Jurkat, Clone E6-1 (cell line): ENCODE measurements around the gene MBD2.
A peak's percentile ranks its signal among the peaks of the same experiment; 100 is the strongest.

Source experiments
- DNase-seq: peaks from one replicate; pipeline ENCODE4 v3.0.0-alpha.2; 2011; ENCODE audit warnings: low read depth, low spot score
- H3K4me3 ChIP-seq: 2 replicates; pipeline ENCODE4 v1.5.1; 2011; ENCODE audit warnings: mild to moderate bottlenecking, low read length, control low read depth, moderate library complexity

MBD2 gene

DNA sequence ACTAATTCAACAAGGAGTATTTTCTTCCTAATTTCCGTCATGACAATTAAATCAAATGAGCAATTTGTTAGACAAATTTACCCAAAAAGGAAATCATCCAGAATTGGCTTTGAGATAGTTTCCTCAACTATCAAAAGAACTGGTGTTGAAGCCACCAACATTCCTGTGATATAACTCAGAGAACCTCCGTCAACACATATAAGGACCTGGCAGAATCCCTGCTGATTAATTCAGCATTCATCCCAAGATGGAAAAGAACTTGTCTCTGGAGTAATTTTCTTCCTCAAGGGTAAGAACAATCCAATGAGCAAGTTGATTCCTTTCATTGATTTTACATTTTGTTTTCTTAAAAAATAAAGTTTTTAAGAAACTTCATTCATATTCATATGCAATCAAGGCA lies 62.0 kb downstream of the MBD2 start:
- DNase-seq: no peak

DNA sequence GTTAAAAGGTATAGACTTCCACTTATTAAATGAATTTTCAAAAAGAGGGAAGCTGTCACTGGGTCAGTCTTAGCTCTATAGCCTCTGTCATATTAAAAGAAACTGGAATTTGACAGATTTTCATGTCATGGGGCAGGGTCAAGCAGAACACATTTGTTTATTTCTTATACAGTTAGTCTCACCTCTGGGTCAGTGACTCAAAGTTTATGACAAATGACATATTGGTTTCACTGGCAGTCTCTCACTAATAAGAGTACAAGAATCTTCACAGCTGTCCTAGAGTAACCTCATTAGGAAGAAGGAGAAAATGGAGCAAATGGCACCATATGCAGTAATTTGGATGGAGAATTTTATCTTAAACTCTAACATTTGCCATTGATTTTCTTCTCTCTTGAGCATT lies 63.2 kb downstream of the MBD2 start:
- DNase-seq: no peak
- H3K4me3 ChIP-seq: no peak overlapping the region

More for the DNA sequence above, 62.0 kb downstream of the MBD2 start:
- H3K4me3 ChIP-seq: no peak overlapping the region

DNA sequence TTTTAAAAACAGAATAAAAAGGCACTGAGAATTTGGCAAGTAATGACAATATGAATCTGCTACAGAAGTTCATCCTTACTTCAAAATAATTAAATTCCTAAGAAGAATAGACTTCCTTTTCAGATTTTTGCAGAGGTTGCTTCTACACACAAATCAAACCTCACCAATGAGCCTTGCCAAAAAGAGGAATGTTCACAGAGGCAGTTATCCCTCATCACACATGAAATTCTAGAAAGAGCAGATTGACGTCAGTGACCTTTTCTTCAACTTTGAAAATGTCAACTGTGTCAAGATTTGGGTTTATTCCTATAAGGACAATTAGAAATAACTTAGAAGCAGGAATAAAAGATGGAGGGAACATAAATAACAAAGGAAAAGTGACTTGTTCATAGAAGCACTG lies 64.6 kb downstream of the MBD2 start:
- DNase-seq: no peak
- no peak overlapping the region for H3K4me3 ChIP-seq

DNA sequence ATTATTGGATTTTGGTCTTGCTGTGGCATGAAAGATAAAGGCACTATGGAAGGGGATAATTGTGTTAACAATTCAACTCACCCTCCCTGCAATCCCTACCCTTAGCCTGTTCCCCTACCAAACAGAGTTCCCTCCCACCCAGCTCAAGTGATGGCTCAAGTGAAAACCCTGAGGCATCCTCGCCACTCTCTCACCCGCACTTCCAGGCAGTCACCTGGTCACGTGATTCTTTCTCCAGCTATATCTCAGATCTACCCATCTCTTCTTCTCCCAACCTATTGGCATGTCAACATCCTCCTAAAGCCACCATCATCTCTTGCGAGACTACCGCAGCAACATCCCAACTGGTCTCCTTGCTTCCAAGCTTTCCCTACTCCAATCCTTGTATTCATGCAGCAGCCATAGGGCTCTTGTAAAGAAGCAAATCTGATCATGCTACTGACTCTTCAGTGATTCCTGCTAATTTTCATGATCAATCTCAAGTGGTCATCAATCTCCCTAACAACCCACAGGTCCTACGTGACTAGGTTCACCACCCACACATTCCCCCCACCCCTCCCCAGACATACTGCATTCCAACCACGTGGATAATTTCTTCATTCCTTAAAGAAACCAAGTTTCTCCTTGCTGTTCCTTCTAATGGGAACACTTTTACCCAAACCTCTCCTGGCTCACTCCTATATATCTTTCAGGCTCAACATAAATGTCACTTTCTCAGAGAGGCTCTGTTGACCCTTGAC lies 66.7 kb downstream of the MBD2 start:
- no peak overlapping the region for H3K4me3 ChIP-seq
- DNase-seq: no peak

DNA sequence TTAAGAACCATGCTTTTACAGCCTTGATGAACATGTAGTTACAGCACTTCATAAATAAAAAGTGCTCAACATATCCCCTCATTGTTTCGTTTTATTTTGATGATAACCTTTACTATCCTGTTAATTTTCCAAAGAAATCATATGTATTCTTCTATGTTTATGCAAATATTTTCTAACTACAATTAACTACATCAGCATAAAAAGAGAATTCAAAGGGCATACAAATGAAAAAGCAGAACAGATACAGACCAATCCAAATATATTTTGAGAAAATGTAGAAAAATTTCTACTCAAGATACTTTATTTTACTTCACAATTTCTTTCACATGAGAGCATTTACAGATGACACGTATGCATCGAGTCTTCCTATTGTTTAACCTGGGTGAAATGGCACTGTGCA lies 69.1 kb downstream of the MBD2 start:
- H3K4me3 ChIP-seq: no peak overlapping the region

DNA sequence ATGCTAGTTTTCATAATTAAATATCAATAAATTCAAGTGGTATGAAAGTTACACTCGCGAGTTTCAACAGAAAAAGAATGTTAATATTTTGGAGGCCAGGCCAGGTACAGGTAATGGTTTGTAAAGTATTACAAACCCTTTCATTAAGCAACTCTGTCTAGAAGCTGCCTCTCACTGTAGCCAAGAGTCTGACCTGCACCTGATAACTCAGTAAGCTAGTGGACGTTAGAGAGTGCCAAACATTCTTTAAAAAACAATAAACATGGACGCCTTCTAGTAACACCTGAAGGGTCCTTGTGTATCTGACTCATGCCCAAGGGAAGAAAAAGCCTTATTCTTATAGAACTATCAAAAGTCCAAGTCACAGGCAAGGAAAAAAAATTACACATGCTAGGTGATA lies 70.2 kb downstream of the MBD2 start:
- H3K4me3 ChIP-seq: no peak overlapping the region
- no peak for DNase-seq

More for the DNA sequence above, 69.1 kb downstream of the MBD2 start:
- no peak for DNase-seq

DNA sequence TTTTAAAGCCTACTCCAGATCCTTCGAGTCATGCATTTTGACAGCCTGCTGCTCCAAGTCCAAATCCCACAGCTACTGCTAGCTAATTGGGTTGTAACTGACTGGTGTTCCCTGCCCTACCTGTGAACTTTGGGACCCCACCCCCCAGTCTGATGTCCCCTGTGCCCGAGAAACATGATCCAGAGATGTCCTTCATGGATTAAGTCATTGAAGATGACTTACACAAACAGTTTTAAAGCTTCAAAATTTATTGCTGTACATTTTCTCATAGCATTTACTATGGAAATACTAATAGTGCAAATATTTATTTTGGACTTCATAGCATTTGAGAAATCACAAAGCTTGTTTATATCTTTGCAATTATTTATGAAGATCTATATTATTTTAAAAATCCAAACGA lies 73.1 kb downstream of the MBD2 start:
- no peak for DNase-seq
- H3K4me3 ChIP-seq: no peak overlapping the region

DNA sequence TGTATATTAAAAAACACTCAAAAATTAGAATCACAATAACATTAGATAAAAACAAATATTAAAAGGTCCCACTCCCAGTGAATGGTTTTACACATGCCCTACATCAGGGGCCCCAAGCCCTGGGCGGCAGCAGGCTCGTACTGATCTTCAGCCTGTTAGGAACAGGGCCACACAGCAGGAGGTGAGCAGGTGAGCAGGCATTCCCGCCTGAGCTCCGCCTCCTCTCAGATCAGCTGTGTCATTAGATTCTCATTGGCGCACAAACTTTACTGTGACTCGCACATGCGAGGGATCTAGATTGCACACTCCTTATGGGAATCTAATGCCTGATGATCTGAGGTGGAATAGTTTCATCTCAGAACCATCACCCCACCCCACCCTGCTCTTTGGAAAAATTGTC lies 74.2 kb downstream of the MBD2 start:
- DNase-seq: no peak
- H3K4me3 ChIP-seq: no peak overlapping the region

DNA sequence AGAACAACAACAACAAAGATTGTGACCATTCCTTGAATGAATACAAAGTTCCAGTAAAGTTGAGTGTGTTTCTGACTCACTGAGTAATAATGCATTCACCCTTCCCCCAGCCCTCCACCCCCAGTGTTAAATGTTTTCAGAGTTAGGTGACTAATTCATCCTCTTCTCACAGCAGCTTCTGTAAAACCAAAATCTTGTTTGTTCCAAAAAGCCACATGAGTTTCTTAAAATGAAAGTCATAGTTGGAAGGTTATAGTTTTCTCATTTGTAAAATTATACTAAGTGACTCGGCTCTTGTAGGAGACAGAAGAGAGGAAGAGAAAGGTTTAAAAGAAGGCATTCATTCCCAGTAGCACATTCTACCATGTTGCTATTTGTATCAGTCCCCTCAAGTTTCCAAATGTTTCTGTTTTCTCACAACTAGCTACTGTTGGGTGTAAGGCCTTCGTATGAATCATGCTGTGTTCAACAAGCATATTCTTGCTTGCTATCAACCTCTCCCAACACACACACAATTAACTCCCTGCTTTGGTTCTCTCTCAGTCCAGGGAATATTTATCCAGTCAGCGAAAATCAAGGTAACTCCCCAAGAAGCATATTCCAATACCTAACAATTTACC lies 75.3 kb downstream of the MBD2 start:
- no peak overlapping the region for H3K4me3 ChIP-seq
- no peak for DNase-seq

DNA sequence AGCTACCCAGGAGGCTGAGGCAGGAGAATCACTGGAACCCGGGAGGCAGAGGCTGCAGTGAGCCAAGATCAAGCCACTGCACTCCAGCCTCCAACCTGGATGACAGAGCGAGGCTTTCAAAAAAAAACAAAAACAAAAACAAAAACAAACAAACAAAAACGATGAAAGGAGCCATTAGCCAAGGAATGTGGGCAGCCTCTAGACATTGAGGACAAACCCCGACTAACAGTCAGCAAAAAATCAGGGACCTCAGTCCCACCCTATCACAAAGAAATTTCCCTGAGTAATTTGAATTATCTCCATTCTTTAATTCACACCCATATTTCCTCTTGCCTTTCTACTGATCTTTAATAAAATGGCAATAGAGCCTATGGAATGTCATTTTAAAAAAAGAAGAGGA lies 75.8 kb downstream of the MBD2 start:
- no peak overlapping the region for H3K4me3 ChIP-seq
- DNase-seq: no peak

DNA sequence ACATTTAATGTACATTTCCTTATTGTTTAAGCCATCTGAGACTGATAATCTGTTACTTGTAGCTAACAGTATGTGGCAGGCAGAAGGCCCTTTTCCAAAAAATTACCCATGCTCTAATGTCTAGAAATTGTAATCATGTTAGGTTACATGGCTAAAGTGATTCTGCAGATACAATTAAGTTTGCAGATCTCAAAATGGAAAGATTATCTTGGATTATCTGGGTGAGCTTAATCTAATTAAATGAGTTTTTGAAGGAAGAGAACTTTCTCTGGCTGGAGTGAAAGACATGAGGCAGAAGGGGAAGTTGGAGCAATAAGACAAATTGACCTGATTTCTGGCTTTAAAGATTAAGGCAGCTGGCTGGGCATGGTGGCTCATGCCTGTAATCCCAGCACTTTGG lies 76.3 kb downstream of the MBD2 start:
- no peak overlapping the region for H3K4me3 ChIP-seq
- no peak for DNase-seq

DNA sequence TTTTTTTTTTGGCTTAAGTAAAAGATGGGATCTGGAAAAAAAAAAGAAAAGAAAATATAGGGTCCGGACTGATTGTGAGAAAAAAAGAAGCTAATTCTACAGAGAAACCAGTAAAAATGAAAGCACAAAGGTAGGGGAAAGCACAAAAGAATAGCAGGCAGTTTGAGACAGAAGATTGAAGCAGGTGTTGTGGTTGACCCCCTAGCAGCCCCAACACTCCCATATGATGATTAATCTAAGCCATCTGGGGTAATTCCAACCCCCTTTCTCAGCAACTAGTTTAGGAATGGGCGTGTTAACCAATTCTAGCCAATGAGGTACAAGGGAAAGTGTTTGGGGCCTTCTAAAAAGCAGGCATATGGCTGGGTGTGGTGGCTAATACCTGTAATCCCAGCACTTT lies 77.0 kb downstream of the MBD2 start:
- DNase-seq: peak; percentile 71
- H3K4me3 ChIP-seq: no peak overlapping the region

DNA sequence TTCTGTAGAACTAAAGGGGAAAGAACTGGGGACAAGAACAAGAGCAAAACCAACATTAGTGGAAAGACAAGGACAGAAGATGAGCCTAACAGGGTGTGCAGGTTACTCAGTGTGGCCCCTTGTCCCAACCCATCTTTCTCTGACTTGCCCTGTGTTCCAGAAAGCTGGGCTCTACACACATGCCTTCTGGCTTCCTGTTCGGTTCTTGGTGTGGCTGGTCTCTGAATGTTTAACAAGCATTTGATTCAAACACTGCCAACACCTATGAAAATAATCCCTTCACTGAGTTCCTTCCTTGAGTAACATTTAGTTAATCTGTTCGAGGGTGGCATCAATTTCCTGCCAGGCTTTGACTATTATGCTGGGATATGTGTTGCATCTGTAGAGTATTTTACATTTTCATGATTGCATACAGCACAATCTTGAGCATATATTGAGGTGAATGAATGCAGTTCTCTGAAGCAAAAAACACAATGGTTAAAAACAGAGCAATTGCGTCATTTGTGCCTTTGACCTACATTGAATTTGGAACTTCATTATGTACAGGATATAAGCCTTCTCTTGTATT lies 83.3 kb downstream of the MBD2 start:
- H3K4me3 ChIP-seq: no peak overlapping the region

DNA sequence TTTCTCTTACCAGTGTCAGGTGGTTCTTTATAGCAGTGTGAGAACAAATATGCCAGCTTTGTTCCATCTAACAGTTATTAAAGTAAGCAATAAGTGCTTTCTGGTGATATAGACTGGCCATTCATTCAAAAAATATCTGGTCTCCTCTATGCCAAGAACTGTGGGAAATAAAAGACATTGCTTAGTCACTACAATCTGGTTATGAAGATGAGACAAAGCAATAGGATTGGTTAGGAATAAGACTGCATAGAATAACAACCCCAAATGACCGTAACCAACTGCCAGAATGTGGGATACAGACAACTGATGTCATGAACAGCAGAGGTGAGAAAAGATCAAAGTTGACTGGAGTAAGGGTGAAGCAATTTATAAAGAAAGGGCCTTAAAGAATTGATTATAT lies 83.8 kb downstream of the MBD2 start:
- no peak overlapping the region for H3K4me3 ChIP-seq
- no peak for DNase-seq

More for the DNA sequence above, 83.3 kb downstream of the MBD2 start:
- DNase-seq: no peak

DNA sequence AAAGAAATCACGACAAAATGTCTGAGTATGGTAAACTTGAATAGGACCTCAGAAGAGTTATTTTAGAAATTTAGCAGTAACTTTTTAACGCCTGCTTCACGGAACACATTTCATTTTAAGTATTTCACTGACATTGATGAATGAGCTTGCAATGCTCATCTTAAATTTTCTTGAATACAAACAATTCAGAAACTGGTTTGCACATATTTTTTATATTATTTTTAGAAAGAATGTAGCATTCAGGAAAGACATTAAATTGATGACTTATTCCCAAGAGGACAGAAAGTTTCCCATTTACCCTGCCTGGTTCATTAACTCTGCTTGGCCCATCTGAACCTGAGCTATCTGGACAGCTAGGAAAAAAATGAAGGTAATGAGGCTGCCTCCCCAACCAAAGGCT lies 89.3 kb downstream of the MBD2 start:
- no peak overlapping the region for H3K4me3 ChIP-seq
- DNase-seq: no peak

DNA sequence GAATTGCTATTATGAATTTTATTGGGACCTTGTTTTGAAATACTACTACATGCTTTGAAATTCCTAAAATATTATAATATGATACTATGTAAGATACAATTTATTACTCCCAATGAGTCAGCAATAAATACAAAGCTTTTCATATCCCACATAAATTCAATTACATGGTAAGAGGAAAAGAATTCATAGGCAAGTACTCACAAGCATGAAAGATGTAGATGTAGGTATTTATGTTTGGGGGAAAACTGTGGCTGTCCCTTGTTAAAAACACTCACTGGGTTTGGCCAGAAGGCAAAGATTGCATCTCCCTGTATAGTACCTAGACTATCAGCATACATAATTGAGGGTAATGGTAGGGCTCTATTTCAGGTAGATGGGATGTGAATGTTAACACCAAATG lies 90.4 kb downstream of the MBD2 start:
- no peak for DNase-seq
- no peak overlapping the region for H3K4me3 ChIP-seq

DNA sequence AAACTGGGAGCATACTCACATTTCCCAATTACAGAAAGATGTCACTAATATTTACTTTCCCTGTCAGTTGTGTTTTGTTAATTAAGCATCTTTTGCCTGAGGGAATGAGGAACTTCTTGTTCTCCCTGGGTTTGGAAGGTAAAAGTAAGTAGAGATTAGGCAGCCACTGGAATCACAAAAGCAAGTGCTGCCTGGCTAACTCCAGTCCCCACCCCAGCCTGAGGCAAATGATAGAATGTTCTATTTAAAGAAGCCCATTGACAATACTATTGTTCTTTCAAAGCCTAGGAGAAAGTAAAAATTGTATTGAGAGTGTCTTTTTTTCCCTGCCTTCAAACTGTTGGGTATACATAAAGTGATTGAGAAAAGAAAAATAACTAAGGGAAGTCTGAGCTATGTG lies 93.8 kb downstream of the MBD2 start:
- no peak overlapping the region for H3K4me3 ChIP-seq
- no peak for DNase-seq

DNA sequence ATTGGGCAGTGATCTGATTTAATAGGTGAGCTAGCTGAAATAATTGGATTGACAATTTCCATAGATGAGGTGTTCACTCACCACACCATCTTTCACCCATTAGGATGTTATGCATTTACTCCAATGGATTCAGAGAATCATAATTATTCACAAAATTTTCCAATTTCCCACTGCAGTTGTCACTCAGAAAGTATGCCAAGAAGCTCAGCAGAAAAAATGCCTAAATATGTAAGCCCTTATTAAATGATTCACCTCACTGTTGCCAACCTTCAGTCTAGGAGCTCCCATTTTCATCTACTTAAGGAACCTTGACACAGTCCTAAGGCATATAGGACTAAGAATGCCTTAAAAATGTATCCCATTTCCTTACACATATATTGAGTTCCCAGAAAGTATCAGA lies 94.3 kb downstream of the MBD2 start:
- no peak overlapping the region for H3K4me3 ChIP-seq
- no peak for DNase-seq

DNA sequence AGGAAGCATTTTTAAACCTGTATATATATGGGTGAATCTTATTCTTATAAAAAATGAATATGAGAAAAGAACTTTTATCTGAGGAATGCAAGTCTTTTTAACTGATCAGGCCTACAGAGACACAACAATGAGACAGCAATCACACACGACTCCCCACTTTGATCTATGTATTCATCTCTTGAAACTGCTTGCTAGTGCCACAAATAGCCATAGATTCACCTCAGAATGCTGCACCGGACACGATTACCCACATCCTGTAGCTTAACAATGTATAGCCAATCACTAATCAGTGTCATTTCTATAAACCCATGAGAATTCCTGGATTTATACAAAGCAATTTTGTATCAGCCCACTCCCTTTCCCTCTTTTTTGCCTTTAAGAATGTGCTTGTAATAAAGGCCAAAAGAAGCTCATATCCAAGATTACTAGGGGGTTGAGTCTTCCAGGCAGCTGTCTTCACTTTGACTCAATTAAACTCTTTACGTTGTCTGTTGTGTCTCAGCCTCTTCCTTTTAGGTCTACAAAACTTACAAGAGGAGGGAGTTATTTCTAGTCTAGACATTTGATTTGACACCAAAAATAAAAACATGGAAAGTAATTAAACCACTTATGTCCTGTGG lies 94.9 kb downstream of the MBD2 start:
- H3K4me3 ChIP-seq: no peak overlapping the region
- DNase-seq: peak; percentile 37

DNA sequence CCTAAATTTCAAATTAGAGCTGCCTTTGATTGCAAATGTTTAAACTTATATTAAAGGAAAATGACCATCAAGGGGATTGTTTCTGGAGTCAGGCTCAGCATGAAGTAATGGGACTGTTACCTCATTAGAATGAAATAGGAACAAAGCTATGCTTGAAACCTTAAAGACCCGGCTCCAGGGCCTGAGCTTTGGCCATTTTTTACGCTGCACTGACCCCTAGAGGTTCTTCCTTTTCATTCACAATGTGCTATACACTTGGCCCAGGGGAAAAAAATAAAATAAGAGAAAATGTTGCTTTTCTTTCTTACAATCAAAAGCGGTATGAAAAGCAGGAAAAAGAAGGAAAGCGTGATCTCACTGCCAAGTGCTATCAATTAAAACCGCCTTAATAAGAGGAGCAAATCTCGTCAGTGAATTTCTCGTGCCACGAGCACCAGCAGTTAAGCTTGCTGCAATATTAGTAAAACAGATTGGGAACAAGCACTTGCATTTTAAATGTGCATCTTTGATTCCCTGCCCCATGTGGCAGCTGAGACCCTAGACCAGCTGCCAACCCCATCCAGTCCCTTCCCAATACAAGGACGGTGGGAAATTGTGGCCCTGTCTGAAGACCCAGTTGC lies 96.6 kb downstream of the MBD2 start:
- no peak overlapping the region for H3K4me3 ChIP-seq
- peak; percentile 22 for DNase-seq
